RKO (cell line): ENCODE data around the gene ABHD14A.
A peak's percentile ranks its signal among the peaks of the same experiment; 100 is the strongest.
"Not testable (repeated sequence)": the region's sequence is repeated elsewhere in the genome, so short reads cannot be mapped to it uniquely, and the experiment has no call there.

Experiments
- DNase-seq: peaks from one replicate; pipeline ENCODE4 v3.0.0-alpha.2; 2016; ENCODE audit warnings: low spot score

Gene ABHD14A

GRCh38 chr3:51974277-51974962, 444 bp upstream of the ABHD14A start:
- DNase-seq = peak; percentile 54

GRCh38 chr3:51975852-51976549, 1.1 kb downstream of the ABHD14A start:
- DNase-seq = no peak

GRCh38 chr3:51977446-51978142, 2.7 kb downstream of the ABHD14A start:
- DNase-seq = no peak

- no peak for DNase-seq
Measured at GRCh38 chr3:51978143-51978502, 3.3 kb downstream of the ABHD14A start.

- no peak for DNase-seq
Measured at GRCh38 chr3:51980253-51980652, 5.4 kb downstream of the ABHD14A start.

- DNase-seq = peak; percentile 89
Measured at GRCh38 chr3:51982352-51982837, 7.5 kb downstream of the ABHD14A start.

- DNase-seq = peak; percentile 91
Measured at GRCh38 chr3:51982838-51983577, 8.1 kb downstream of the ABHD14A start, which contains the start of gene ACY1. Gene ACY1 (plus strand): TSS chr3:51983535. CDS start chr3:51984065, 530 bp downstream.

- no peak for DNase-seq
Measured at GRCh38 chr3:51983578-51984268, 8.9 kb downstream of the ABHD14A start.

GRCh38 chr3:51984269-51984647, 9.4 kb downstream of the ABHD14A start:
- no peak for DNase-seq

GRCh38 chr3:51985063-51985462, 10.2 kb downstream of the ABHD14A start:
- DNase-seq = no peak

- DNase-seq = no peak
Measured at GRCh38 chr3:51986010-51986947, 11.4 kb downstream of the ABHD14A start.

GRCh38 chr3:51987568-51987967, 12.7 kb downstream of the ABHD14A start:
- DNase-seq = no peak

- DNase-seq = no peak
Measured at GRCh38 chr3:51988286-51989146, 13.7 kb downstream of the ABHD14A start.

- not testable (repeated sequence) for DNase-seq
Measured at GRCh38 chr3:51990501-51990971, 15.7 kb downstream of the ABHD14A start.

GRCh38 chr3:51992017-51992682, 17.3 kb downstream of the ABHD14A start:
- no peak for DNase-seq

- DNase-seq = not testable (repeated sequence)
Measured at GRCh38 chr3:51993657-51994056, 18.8 kb downstream of the ABHD14A start.

GRCh38 chr3:51994530-51994929, 19.7 kb downstream of the ABHD14A start:
- DNase-seq = no peak

GRCh38 chr3:51995346-51996163, 20.7 kb downstream of the ABHD14A start, which contains the start of gene RPL29:
Gene RPL29 (minus strand): TSS chr3:51995895. CDS start chr3:51995461, 434 bp downstream.
- peak; percentile 96 for DNase-seq
